GM19324 (cell line): ENCODE measurements around the gene CCL4L2.
"Not testable (repeated sequence)": the region's sequence is repeated elsewhere in the genome, so short reads cannot be mapped to it uniquely, and the experiment has no call there.

Source experiments
- ATAC-seq: cut with Tn5 transposase; IDR thresholded peaks from one replicate; pipeline ENCODE4 v1.9.1; 2021; ENCODE audit warnings: mild to moderate bottlenecking, moderate library complexity; ENCODE audit not compliant: unreplicated experiment, low FRiP score

The CCL4L2 gene

DNA sequence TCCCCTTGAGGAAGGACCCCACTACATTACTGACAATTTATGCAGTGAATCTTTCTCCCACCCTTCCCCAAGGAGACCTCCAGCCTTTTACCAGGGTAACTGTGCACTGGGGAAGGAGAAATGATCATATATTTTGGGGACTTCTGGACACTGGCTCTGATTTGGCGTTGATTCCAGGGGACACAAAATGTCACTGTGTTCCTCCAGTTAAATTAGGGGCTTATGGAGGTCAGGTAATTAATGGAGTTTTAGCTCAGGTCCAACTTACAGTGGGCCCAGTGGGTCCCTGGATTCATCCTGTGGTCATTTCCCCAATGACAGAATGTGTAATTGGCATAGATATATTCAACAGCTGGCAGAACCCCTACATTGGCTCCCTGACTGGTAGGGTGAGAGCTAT, 8.7 kb downstream of the CCL4L2 start:
- not testable (repeated sequence) for ATAC-seq

DNA sequence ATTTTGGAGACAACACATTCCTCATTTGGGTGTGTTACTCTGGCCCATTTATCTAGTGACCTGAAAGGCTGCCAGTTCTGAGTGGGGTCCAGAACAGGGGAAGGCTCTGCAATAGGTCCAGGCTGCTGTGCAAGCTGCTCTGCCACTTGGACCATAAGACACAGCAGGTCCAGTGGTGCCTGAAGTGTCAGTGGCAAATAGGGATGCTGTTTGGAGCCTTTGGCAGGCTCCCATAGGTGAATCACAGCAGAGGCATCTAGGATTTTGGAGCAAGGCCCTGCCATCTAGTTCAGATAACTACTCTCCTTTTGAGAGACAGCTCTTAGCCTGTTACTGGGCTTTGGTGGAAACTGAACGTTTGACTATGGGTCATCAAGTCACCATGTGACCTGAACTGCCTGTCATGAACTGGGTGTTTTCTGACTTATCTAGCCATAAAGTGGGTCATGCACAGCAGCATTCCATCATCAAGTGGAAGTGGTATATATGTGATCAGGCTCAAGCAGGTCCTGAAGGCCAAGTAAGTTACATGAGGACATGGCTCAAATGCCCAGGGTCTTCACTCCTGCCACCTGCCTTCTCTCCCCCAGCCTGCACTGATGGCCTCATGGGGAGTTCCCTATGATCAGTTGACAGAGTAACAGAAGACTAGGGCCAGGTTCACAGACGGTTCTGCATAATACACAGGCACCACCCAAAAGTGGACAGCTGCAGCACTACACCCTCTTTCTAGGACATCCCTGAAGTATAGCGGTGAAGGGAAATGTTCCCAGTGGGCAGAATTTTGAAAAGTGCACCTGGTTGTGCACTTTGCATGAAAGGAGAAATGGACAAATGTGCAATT, 10.1 kb downstream of the CCL4L2 start:
- not testable (repeated sequence) for ATAC-seq

DNA sequence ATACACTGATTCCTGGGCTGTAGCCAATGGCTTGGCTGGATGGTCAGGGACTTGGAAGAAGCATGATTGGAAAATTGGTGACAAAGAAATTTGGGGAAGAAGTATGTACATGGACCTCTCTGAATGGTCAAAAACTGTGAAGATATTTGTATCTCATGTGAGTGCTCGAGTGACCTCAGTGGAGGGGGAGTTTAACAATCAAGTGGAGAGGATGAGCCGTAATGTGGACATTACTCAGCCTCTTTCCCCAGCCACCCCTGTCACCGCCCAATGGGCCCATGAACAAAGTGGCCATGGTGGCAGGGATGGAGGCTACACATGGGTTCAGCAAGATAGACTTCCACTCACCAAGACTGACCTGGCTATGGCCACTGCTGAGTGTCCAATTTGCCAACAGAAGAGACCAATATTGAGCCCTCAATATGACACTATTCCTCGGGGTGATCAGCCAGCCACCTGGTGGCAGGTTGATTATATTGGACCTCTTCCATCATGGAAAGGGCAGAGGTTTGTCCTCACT, 10.8 kb downstream of the CCL4L2 start:
- not testable (repeated sequence) for ATAC-seq

DNA sequence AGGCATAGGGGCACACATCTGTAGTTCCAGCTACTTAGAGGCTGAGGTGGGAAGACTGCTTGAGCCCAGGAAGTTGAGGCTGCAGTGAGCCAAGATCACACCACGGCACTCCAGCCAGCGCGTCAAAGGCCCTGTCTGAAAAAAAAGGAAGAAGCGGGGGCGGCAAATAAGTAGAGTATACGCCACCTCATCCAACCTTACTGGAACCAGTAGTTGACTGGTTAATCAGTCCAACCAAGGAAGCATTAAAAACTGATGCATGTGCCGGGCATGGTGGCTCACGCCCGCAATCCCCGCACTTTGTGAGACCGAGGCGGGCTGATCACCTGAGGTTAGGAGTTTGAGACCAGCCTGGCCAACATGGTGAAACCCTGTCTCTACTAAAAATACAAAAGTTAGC, 12.1 kb downstream of the CCL4L2 start:
- ATAC-seq, result not testable (repeated sequence)

DNA sequence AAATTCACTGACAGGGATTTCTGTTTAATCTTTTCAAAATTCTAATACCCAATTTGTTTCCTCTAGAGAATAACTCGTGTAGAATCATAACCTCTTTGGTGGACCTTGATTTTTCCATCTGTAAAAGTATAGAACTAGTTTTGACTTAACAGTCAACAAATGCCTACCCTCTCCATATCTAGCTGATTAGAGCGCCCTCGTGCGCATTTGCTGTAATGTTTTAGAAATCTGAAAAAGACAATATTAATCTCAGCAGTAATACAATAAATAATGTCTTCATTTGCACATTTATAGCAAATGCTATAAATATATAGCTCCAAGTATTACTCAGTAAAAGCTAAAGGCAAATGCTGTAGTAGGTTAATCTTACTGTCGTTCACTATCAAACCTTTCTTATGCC, 18.8 kb downstream of the CCL4L2 start:
- not testable (repeated sequence) for ATAC-seq

DNA sequence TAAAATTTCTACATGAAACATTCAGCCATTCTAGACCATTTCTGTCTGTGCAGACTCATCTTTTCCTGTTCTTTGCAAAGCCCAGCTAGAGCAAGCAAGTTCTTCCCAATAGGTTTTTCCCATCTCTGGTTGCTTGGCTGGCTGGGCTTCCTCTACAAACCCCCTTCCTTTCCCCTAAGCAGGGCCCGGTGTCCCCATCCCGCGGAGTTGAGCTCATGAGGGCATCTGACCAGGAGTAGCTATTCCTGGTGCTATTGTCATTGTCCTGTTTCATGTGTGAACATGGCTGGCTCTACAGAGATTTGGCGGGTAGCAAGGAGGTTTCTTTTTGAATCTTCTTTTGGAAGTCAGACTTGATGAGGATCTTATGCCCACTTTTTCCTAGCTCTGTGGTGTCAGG, 31.2 kb downstream of the CCL4L2 start:
- not testable (repeated sequence) for ATAC-seq
